Fibroblast of lung (primary cell): ENCODE results near the gene TTC9B. TPM values are rescaled to one million over a fixed set of nuclear protein-coding genes. Genes with fewer than 3 reads are reported as not detected.

Experiments used
- DNase-seq, 2 donors: peaks; one replicate each; pipeline versions ENCODE4 v3.0.0 to v3.0.0-alpha.2; 2010; ENCODE audit warnings: low read depth in 2 of 2
- H2AFZ ChIP-seq: 2 replicates; pipeline ENCODE4 v1.5.1; 2012; ENCODE audit warnings: low read length, control low read depth, inconsistent platforms
- H3K27ac ChIP-seq: 2 replicates; pipeline ENCODE4 v1.5.1; 2011; ENCODE audit warnings: low read length, control low read depth; ENCODE audit not compliant: insufficient read depth
- H3K27me3 ChIP-seq: 2 replicates; pipeline ENCODE4 v1.5.1; 2011; ENCODE audit warnings: mild to moderate bottlenecking, low read length; ENCODE audit not compliant: control insufficient read depth, insufficient read depth
- H3K36me3 ChIP-seq: 2 replicates; pipeline ENCODE4 v1.5.1; 2011; ENCODE audit warnings: low read length; ENCODE audit not compliant: control insufficient read depth, insufficient read depth
- H3K4me1 ChIP-seq: 2 replicates; pipeline ENCODE4 v1.5.1; 2011; ENCODE audit warnings: low read length; ENCODE audit not compliant: control insufficient read depth, insufficient read depth; ENCODE audit errors: extremely low read depth
- H3K4me2 ChIP-seq: 2 replicates; pipeline ENCODE4 v1.5.1; 2011; ENCODE audit warnings: low read length, control low read depth; ENCODE audit not compliant: insufficient read depth; ENCODE audit errors: extremely low read depth
- H3K4me3 ChIP-seq, 4 experiments: fragments of 200-600 bp in 1 of 4; sonication (generic) in 1 of 4; replicated peaks in 1 of 4; 2 replicates each; pipeline ENCODE4 v1.5.1; 2011 to 2016; ENCODE audit warnings: low read length in 4 of 4, low read depth in 3 of 4, mild to moderate bottlenecking in 3 of 4, control low read depth in 2 of 4, inconsistent platforms in 1 of 4, mixed read lengths in 1 of 4; ENCODE audit not compliant: insufficient read depth in 1 of 4; ENCODE audit errors: control extremely low read depth in 1 of 4
- H3K79me2 ChIP-seq: 2 replicates; pipeline ENCODE4 v1.5.1; 2012; ENCODE audit warnings: mild to moderate bottlenecking, low read length, inconsistent platforms; ENCODE audit not compliant: control insufficient read depth, insufficient read depth
- H3K9ac ChIP-seq: 2 replicates; pipeline ENCODE4 v1.5.1; 2011; ENCODE audit warnings: mild to moderate bottlenecking, low read length, control low read depth; ENCODE audit not compliant: insufficient read depth
- H3K9me3 ChIP-seq: 2 replicates; pipeline ENCODE4 v1.5.1; 2012; ENCODE audit warnings: low read depth, low read length; ENCODE audit not compliant: control insufficient read depth, insufficient read depth
- H4K20me1 ChIP-seq: 2 replicates; pipeline ENCODE4 v1.5.1; 2011; ENCODE audit warnings: low read length; ENCODE audit not compliant: control insufficient read depth, insufficient read depth; ENCODE audit errors: extremely low read depth
- CTCF ChIP-seq, 2 donors: IDR thresholded peaks in 1 of 2; conservative IDR thresholded peaks in 1 of 2; 1 replicate in 1 of 2; 2 replicates in 1 of 2; pipeline ENCODE4 v1.5.1; 2011 to 2012; ENCODE audit warnings: low read length in 2 of 2, control low read depth in 1 of 2, inconsistent platforms in 1 of 2, low read depth in 1 of 2, mild to moderate bottlenecking in 1 of 2
- EZH2 ChIP-seq: IDR thresholded peaks from 2 replicates; pipeline ENCODE4 v1.5.1; 2012; ENCODE audit warnings: low read length, control low read depth, mild to moderate bottlenecking; ENCODE audit errors: missing control alignments
- polyA plus RNA-seq, 2 donors: library from polyadenylated mRNA; depleted of rRNA in 1 of 2; stranded (reverse) in 1 of 2; unstranded in 1 of 2; fragments of >200 nt; gene quantifications; 2 replicates each; pipeline ENCODE4 v1.2.1, GENCODE V29; 2011 to 2012; ENCODE audit warnings: missing spikeins in 1 of 2
- total RNA-seq: library from RNA; depleted of rRNA; stranded (reverse); fragments of >200 nt; gene quantifications from 2 replicates; pipeline ENCODE4 v1.2.1, GENCODE V29; 2014

TTC9B gene
- total and polyA plus RNA-seq, 2 donors (not counting 1 experiment from before 2014, with no cell fraction given): not detected

GRCh38 chr19:40190891-40191835 is 27.0 kb downstream of the TTC9B start, which contains the start of gene MAP3K10:
MAP3K10 (plus strand) TSS chr19:40191426; CDS start chr19:40192032, 606 bp downstream.
- H3K9me3 ChIP-seq: no peaks in the 10 kb centered on the region
- DNase-seq: peak; percentile 61 to 67

GRCh38 chr19:40184273-40184672 is 33.9 kb downstream of the TTC9B start:
- H3K4me2 ChIP-seq: no peak overlapping the region
- H3K9ac ChIP-seq: no peak overlapping the region

More at GRCh38 chr19:40190891-40191835, 27.0 kb downstream of the TTC9B start, which contains the start of gene MAP3K10:
- Histone ChIP-seq H3K4me2 (peak within 1 kb of the TSS; percentile 95), H3K27me3 (no peaks in the 10 kb centered on the region), H3K9ac (peak within 1 kb of the TSS; percentile 76), H4K20me1 (no peaks in the 10 kb centered on the region), H3K4me1 (no peaks in the 10 kb centered on the region), H3K27ac (peak within 1 kb of the TSS; percentile 88), H3K36me3 (no peaks in the 10 kb centered on the region), H3K79me2 (no peaks in the 10 kb centered on the region), H2AFZ (peak within 1 kb of the TSS; percentile 98), H3K4me3 (peak within 1 kb of the TSS; percentile 77 to 97 (median 90))
- no peak for TF ChIP-seq CTCF (conservative IDR thresholded peaks at IDR 0.05 in 1 of 2, IDR thresholded peaks at IDR 0.05 in 1 of 2; ENCODE audit: low read depth in 1 of 2, low read length in 2 of 2)
- TF ChIP-seq EZH2: no peak

More at GRCh38 chr19:40184273-40184672, 33.9 kb downstream of the TTC9B start:
- no peak overlapping the region for H2AFZ ChIP-seq
- DNase-seq: no peak
- H3K79me2 ChIP-seq: no peaks in the 10 kb centered on the region
- no peaks in the 10 kb centered on the region for H3K9me3 ChIP-seq
- peaks cover 2% of the 10 kb centered on the region for H3K27me3 ChIP-seq
- no peak overlapping the region for H3K27ac ChIP-seq
- no peaks in the 10 kb centered on the region for H3K4me1 ChIP-seq
- H3K36me3 ChIP-seq: no peaks in the 10 kb centered on the region
- no peaks in the 10 kb centered on the region for H4K20me1 ChIP-seq
- H3K4me3 ChIP-seq: no peak overlapping the region
- TF ChIP-seq EZH2 (no peak), CTCF (conservative IDR thresholded peaks at IDR 0.05 in 1 of 2, IDR thresholded peaks at IDR 0.05 in 1 of 2; ENCODE audit: low read depth in 1 of 2, low read length in 2 of 2) (no peak)
